ENCODE data around the gene MARK4.
"Not testable (repeated sequence)": the region's sequence is repeated elsewhere in the genome, so short reads cannot be mapped to it uniquely, and the experiment has no call there.

Gene MARK4

GRCh38 chr19:45250216-45250831, 747 bp upstream of the MARK4 start:
- peaks cover 5% of the 10 kb centered on the region for H3K4me1 ChIP-seq
- no peaks in the 10 kb centered on the region for H3K9me3 ChIP-seq
- H3K36me3 ChIP-seq (replicated peaks) = no peaks in the 10 kb centered on the region
- in situ Hi-C loops (cut with MboI; ENCODE audit: low sequenced_read_pairs) = no loop called here
- H3K4me3 ChIP-seq = peak overlapping the region; percentile 41
- no peak for DNase-seq (ENCODE audit: low spot score in 2 of 2)
- H3K27me3 ChIP-seq (ENCODE audit: low read depth) = no peaks in the 10 kb centered on the region

DNA sequence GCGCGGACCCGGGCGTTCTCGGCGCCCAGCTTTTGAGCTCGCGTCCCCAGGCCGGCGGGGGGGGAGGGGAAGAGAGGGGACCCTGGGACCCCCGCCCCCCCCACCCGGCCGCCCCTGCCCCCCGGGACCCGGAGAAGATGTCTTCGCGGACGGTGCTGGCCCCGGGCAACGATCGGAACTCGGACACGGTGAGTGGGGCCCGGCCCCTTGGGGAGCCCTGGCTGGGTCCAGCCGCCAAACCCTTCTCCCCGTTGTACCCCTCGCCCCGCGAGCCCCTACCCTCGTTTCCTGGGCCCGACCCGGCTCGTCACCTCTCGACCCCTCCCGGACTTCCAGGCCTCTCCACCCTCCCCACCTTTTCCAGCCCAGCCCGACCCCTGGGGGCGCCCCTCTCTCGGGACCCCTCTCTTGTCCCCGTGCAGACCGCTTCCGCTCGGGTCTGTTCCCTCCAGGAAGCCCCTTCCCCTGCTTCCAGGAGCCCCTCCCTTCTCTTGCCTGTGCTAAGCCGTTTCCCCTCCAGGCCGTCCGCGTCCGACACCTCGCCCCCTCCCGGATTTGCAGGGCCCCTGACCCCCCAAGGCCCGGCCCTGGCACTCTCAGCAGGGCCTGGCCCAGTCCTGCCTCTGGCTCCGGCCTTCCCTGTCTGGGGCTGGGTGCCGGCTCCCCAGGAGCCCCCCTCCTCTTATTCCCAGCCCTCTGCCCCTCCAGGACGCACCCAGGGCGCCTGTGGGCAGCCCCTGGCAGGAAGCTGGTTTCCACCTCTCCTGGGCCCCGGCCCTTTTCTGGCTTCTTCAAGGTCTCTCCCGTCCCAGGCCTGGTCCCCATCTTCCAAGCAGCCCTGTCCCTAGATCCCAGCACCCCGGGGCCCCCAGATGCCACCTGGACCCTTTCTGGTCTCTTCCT, 632 bp downstream of the MARK4 start:
- H3K4me1 ChIP-seq = peaks cover 5% of the 10 kb centered on the region
- H3K27me3 ChIP-seq (ENCODE audit: low read depth) = no peaks in the 10 kb centered on the region
- no peaks in the 10 kb centered on the region for H3K9me3 ChIP-seq
- H3K4me3 ChIP-seq = peak overlapping the region; percentile 68
- peak in 1 of 2 experiments; percentile 25 for DNase-seq (ENCODE audit: low spot score in 2 of 2)
- in situ Hi-C loops (cut with MboI; ENCODE audit: low sequenced_read_pairs) = no loop called here
- H3K36me3 ChIP-seq (replicated peaks) = no peaks in the 10 kb centered on the region

- H3K4me1 ChIP-seq = peaks cover 5% of the 10 kb centered on the region
- no peak for DNase-seq (ENCODE audit: low spot score in 2 of 2)
- no peaks in the 10 kb centered on the region for H3K36me3 ChIP-seq (replicated peaks)
- in situ Hi-C loops (cut with MboI; ENCODE audit: low sequenced_read_pairs) = no loop called here
- no peaks in the 10 kb centered on the region for H3K9me3 ChIP-seq
- no peak overlapping the region for H3K4me3 ChIP-seq
- H3K27me3 ChIP-seq (ENCODE audit: low read depth) = no peaks in the 10 kb centered on the region
Observed at GRCh38 chr19:45253396-45254027, 2.4 kb downstream of the MARK4 start.

- Histone ChIP-seq H3K4me1 (peaks cover 5% of the 10 kb centered on the region), H3K27me3 (ENCODE audit: low read depth) (no peaks in the 10 kb centered on the region), H3K4me3 (no peak overlapping the region), H3K9me3 (no peaks in the 10 kb centered on the region), H3K36me3 (replicated peaks) (no peaks in the 10 kb centered on the region)
- DNase-seq (ENCODE audit: low spot score in 2 of 2) = no peak
- in situ Hi-C loops (cut with MboI; ENCODE audit: low sequenced_read_pairs) = no loop called here
Observed at GRCh38 chr19:45254044-45254531, 3.0 kb downstream of the MARK4 start.

- Histone ChIP-seq H3K9me3 (no peaks in the 10 kb centered on the region), H3K27me3 (ENCODE audit: low read depth) (no peaks in the 10 kb centered on the region), H3K4me3 (no peak overlapping the region), H3K36me3 (replicated peaks) (no peaks in the 10 kb centered on the region), H3K4me1 (peaks cover 4% of the 10 kb centered on the region)
- in situ Hi-C loops (cut with MboI; ENCODE audit: low sequenced_read_pairs) = no loop called here
- DNase-seq (ENCODE audit: low spot score in 2 of 2) = no peak
Observed at GRCh38 chr19:45255611-45256157, 4.6 kb downstream of the MARK4 start.

GRCh38 chr19:45256836-45257235, 5.8 kb downstream of the MARK4 start:
- no peaks in the 10 kb centered on the region for H3K27me3 ChIP-seq (ENCODE audit: low read depth)
- no peaks in the 10 kb centered on the region for H3K9me3 ChIP-seq
- H3K36me3 ChIP-seq (replicated peaks) = no peaks in the 10 kb centered on the region
- H3K4me3 ChIP-seq = no peak overlapping the region
- DNase-seq (ENCODE audit: low spot score in 2 of 2) = no peak
- peaks cover 3% of the 10 kb centered on the region; the same call in 1 of the 2 replicates for H3K4me1 ChIP-seq
- in situ Hi-C loops (cut with MboI; ENCODE audit: low sequenced_read_pairs) = no loop called here

GRCh38 chr19:45258862-45259261, 7.8 kb downstream of the MARK4 start:
- Histone ChIP-seq H3K4me3 (no peak overlapping the region), H3K27me3 (ENCODE audit: low read depth) (no peaks in the 10 kb centered on the region), H3K4me1 (no peaks in the 10 kb centered on the region), H3K9me3 (no peaks in the 10 kb centered on the region), H3K36me3 (replicated peaks) (no peaks in the 10 kb centered on the region)
- DNase-seq (ENCODE audit: low spot score in 2 of 2) = no peak
- in situ Hi-C loops (cut with MboI; ENCODE audit: low sequenced_read_pairs) = no loop called here

GRCh38 chr19:45262570-45262969, 11.5 kb downstream of the MARK4 start:
- peaks cover 6% of the 10 kb centered on the region for H3K36me3 ChIP-seq (replicated peaks)
- no peaks in the 10 kb centered on the region for H3K9me3 ChIP-seq
- H3K27me3 ChIP-seq (ENCODE audit: low read depth) = no peaks in the 10 kb centered on the region
- DNase-seq (ENCODE audit: low spot score in 2 of 2) = no peak
- H3K4me3 ChIP-seq = no peak overlapping the region
- in situ Hi-C loops (cut with MboI; ENCODE audit: low sequenced_read_pairs) = no loop called here
- no peaks in the 10 kb centered on the region for H3K4me1 ChIP-seq

DNA sequence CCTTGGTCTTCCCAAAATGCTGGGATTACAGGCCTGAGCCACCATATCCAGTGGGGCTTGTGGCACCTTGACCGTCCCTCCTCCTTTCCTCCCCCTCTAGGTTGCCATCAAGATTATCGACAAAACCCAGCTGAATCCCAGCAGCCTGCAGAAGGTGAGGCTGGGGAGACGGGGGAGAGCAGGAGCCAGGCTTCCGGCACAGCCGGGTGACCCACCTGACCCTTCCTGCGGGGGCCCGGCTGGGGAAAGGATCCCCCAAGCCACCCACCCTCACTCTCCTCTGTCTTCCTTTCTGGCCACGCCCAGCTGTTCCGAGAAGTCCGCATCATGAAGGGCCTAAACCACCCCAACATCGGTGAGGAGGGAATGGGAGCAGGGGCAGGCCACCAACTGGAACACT, 11.9 kb downstream of the MARK4 start:
- H3K4me1 ChIP-seq = no peaks in the 10 kb centered on the region
- H3K4me3 ChIP-seq = no peak overlapping the region
- peaks cover 8% of the 10 kb centered on the region for H3K36me3 ChIP-seq (replicated peaks)
- no peaks in the 10 kb centered on the region for H3K27me3 ChIP-seq (ENCODE audit: low read depth)
- H3K9me3 ChIP-seq = no peaks in the 10 kb centered on the region
- no peak for DNase-seq (ENCODE audit: low spot score in 2 of 2)
- in situ Hi-C loops (cut with MboI; ENCODE audit: low sequenced_read_pairs) = no loop called here

DNA sequence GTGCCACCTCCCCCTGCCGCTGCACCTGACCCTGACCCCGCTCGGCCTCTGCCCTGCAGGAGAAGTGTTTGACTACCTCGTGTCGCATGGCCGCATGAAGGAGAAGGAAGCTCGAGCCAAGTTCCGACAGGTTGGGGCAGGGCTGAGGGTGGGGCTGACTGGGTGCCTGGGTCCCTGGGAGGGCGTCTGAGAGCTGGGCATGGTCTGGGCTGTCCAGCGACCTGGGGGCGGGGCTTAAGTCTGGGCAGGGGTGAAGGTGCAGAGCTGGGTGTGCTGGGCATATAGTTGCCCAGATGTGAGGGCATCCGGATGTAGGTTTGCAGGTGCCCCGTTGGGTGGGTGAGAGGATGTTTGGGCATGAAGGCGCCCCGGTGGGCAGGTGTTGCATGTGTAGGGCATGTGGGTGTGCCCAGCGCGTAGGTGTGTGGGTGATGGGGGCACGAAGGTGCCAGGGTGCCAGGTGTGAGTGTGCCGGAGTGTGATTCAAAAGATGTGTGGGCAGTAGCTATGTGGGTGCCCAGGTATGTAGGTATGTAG, 13.8 kb downstream of the MARK4 start:
- peaks cover 8% of the 10 kb centered on the region for H3K36me3 ChIP-seq (replicated peaks)
- DNase-seq (ENCODE audit: low spot score in 2 of 2) = no peak
- no peaks in the 10 kb centered on the region for H3K9me3 ChIP-seq
- in situ Hi-C loops (cut with MboI; ENCODE audit: low sequenced_read_pairs) = no loop called here
- no peaks in the 10 kb centered on the region for H3K27me3 ChIP-seq (ENCODE audit: low read depth)
- no peak overlapping the region for H3K4me3 ChIP-seq
- H3K4me1 ChIP-seq = no peaks in the 10 kb centered on the region

DNA sequence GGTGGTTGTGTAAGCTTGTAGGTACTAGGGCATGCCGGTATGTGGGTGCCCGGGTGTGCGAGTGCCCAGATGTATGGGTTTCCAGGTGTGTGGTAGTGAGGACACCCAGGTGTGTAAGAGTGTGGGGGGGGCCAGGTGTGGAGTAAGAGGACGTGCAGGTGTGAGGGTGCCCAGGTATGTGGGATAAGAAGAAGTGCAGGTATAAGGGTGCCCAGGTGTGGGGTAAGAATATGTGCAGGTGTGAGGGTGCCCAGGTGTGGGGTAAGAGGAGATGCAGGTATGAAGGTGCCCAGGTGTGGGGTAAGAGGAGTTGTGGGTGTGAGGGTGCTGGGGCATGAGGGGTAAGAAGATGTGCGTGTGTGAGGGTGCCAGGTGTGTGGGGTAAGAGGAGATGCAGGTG, 14.3 kb downstream of the MARK4 start:
- in situ Hi-C loops (cut with MboI; ENCODE audit: low sequenced_read_pairs) = no loop called here

DNA sequence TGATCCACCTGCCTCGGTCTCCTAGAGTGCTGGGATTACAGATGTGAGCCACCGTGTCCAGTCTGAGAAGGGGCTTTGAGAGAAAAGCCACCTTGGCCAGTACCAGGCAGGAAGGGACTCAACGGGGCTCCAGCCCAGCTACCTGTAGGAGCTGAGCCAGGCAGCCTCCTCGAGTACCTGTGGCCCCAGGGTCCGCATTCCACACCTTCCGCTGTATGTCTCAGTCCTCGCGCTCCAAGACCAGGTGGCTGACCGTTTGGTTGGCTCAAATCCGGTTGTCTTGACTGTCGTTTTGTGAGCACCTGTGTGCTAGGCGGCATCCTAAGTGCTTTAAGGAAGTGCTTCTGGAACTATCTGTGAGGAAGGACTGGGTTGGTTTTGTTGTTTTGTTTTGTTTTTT, 16.2 kb downstream of the MARK4 start:
- Histone ChIP-seq H3K36me3 (replicated peaks) (peaks cover 18% of the 10 kb centered on the region), H3K9me3 (no peaks in the 10 kb centered on the region), H3K4me1 (no peaks in the 10 kb centered on the region), H3K4me3 (no peak overlapping the region), H3K27me3 (ENCODE audit: low read depth) (no peaks in the 10 kb centered on the region)
- no peak for DNase-seq (ENCODE audit: low spot score in 2 of 2)
- in situ Hi-C loops (cut with MboI; ENCODE audit: low sequenced_read_pairs) = no loop called here

More for the DNA sequence above, 14.3 kb downstream of the MARK4 start:
- Histone ChIP-seq H3K4me3 (no peak overlapping the region), H3K4me1 (no peaks in the 10 kb centered on the region), H3K27me3 (ENCODE audit: low read depth) (no peaks in the 10 kb centered on the region), H3K36me3 (replicated peaks) (peaks cover 8% of the 10 kb centered on the region), H3K9me3 (no peaks in the 10 kb centered on the region)
- DNase-seq (ENCODE audit: low spot score in 2 of 2) = no peak

- H3K9me3 ChIP-seq; in situ Hi-C loops (cut with MboI; ENCODE audit: low sequenced_read_pairs); H3K27me3 ChIP-seq (ENCODE audit: low read depth); DNase-seq (ENCODE audit: low spot score in 2 of 2); H3K4me1 ChIP-seq; H3K4me3 ChIP-seq: not testable (repeated sequence)
- peaks cover 38% of the 10 kb centered on the region for H3K36me3 ChIP-seq (replicated peaks)
Observed at GRCh38 chr19:45269939-45270338, 18.9 kb downstream of the MARK4 start.
